Esophagus squamous epithelium (tissue), 5 donors: ENCODE measurements around the gene KDM3B. TPM values are rescaled to one million over a fixed set of nuclear protein-coding genes. Genes with fewer than 3 reads are reported as not detected.

Experiments
- DNase-seq: peaks from one replicate; lab custom pipeline; 2025; lab: John Stamatoyannopoulos, UW
- H3K27ac ChIP-seq, 4 donors: fragments of 200-600 bp; sonication (generic); one replicate each; pipeline ENCODE4 v1.5.1; 2016 to 2019; ENCODE audit warnings: mild to moderate bottlenecking in 1 of 4
- H3K27me3 ChIP-seq, 4 donors: fragments of 200-600 bp; sonication (generic); 1 replicate in 3 of 4; 2 replicates in 1 of 4; pipeline versions ENCODE4 v1.5.1 to v1.6.0; 2017 to 2021; ENCODE audit warnings: antibody characterized with exemption in 1 of 4
- H3K36me3 ChIP-seq, 3 donors: fragments of 200-600 bp; sonication (generic); one replicate each; pipeline ENCODE4 v1.5.1; 2016 to 2019
- H3K4me1 ChIP-seq, 3 donors: fragments of 200-600 bp; sonication (generic); one replicate each; pipeline ENCODE4 v1.5.1; 2017 to 2019
- H3K4me3 ChIP-seq, 4 donors: fragments of 200-600 bp; sonication (generic); 1 replicate in 3 of 4; 2 replicates in 1 of 4; pipeline ENCODE4 v1.5.1; 2016 to 2019; ENCODE audit warnings: mild to moderate bottlenecking in 2 of 4, moderate library complexity in 1 of 4
- H3K9me3 ChIP-seq, 3 donors: fragments of 200-600 bp; sonication (generic); one replicate each; pipeline ENCODE4 v1.5.1; 2016 to 2019
- CTCF ChIP-seq, 6 experiments: fragments of 450-650 bp in 4 of 6; fragments of 200-600 bp in 2 of 6; sonication (generic) in 2 of 6; IDR thresholded peaks; one replicate each; pipeline ENCODE4 v1.5.1; 2016 to 2019; ENCODE audit warnings: antibody characterized with exemption in 6 of 6, mild to moderate bottlenecking in 4 of 6, moderate library complexity in 4 of 6
- POLR2A ChIP-seq, 4 donors: fragments of 450-650 bp; IDR thresholded peaks; one replicate each; pipeline ENCODE4 v1.6.1; 2017; ENCODE audit warnings: antibody characterized with exemption in 4 of 4, mild to moderate bottlenecking in 4 of 4, moderate library complexity in 3 of 4
- WGBS, 2 donors: methylation state at CpG; one replicate each; pipeline ENCODE4 v1.1.5; 2018; 5-methylcytosine and 5-hydroxymethylcytosine counted together
- intact Hi-C: fragments of 100-400 bp; cut with DNase I; formaldehyde crosslinking; loops from one replicate; pipeline ENCODE4 v1.15.0; 2022
- total RNA-seq, 4 donors: library from RNA; depleted of rRNA; stranded (reverse); fragments of >200 nt; gene quantifications; one replicate each; pipeline ENCODE4 v1.1.0, GENCODE V29; 2016
- donor health status: DM: yes; HTN: yes; CAD: no.

The KDM3B gene
- total RNA-seq, 4 donors from 2014 or later = 34.5 to 53.8 (median 36.2) TPM

GRCh38 chr5:138439477-138440158 is 87.1 kb downstream of the KDM3B start:
- 0 to 39% methylated on average over 1 to 14 of the region's 20 CpGs for WGBS, 2 donors
- Histone ChIP-seq H3K27ac (peak overlapping the region in 3 of 4 donors; percentile 6 to 53 (median 52)), H3K4me1 (peaks cover 9 to 22% (median 14%) of the 10 kb centered on the region in 3 donors), H3K36me3 (peaks cover 0 to 28% (median 15%) of the 10 kb centered on the region in 3 donors), H3K9me3 (no peaks in the 10 kb centered on the region), H3K4me3 (peak overlapping the region; percentile 27 to 67 (median 45)), H3K27me3 (no peaks in the 10 kb centered on the region)
- DNase-seq = no peak
- intact Hi-C loops = no loop called here
- TF ChIP-seq POLR2A (IDR thresholded peaks at IDR 0.05) (no peak), CTCF (IDR thresholded peaks at IDR 0.05) (no peak)

DNA sequence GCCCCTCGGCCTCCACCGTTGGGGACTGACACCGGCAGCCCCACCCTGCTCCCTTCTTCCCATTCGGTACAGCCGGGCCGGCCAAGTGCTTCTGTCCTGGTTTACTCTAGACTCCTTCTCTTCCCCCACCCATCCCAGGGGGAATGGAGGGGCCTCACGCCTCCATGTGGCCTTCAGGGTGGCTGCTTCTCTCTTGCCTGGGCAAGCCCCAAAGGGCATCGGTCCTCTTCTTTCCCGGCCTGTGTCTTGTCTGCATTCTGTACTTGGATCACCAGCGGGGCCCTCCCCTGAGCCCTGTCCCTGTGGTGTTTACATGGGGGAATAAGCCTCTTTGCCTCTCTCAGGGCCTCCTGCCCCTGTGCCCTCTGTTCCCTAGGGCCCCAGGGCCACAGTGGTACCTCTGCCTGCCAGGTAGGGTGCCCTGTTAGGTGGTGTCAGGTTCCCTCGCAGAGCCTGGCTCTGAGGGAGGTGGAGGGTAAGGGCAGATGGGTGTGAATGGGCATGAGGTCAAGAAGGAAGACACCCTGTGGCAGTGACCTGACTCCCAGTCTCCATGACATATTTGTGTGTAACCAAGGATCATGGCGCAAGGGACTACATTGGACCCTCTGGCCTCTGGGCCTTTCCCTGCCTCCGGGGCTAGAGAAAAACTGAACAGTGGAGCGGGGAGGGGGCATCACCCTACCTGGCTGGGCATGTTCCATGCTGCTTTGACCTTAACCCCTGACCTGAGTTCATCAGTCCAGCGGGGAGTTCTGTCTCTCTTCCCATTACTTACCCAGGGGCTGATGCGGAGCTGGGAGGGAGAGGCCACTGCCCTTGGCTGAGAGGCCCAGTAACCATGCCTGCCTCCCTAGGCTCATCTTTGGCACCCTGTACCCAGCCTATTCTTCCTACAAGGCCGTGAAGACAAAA is 87.9 kb downstream of the KDM3B start:
- WGBS, 2 donors = 55 to 80% methylated on average over 7 to 12 of the region's 17 CpGs

DNA sequence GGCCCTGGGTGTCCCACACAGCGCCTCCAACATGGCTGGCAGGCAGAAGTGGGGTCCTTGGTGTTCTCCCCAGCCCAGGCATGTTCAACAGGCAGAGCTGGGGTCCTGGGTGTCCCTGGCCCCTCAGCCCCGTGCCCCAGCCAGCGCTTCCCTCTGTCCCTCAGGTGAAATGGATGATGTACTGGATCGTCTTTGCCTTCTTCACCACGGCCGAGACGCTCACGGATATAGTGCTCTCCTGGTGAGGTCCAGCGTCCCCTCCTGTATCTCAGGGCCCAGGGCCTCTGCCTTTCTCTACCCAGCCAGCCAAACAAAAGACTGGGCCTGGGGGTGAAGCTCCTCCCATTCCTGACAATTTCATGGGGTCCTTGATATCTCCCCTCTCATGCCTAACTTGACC is 88.7 kb downstream of the KDM3B start:
- intact Hi-C loops = no loop called here
- H3K4me1 ChIP-seq = peaks cover 9 to 22% (median 14%) of the 10 kb centered on the region in 3 donors
- H3K4me3 ChIP-seq = no peak overlapping the region
- no peak for DNase-seq
- WGBS, 2 donors = 95% methylated on average over 8 of the region's 9 CpGs; no CpG with 5 or more reads in 1 of the 2 donors
- H3K27me3 ChIP-seq = no peaks in the 10 kb centered on the region
- H3K9me3 ChIP-seq = no peaks in the 10 kb centered on the region
- H3K27ac ChIP-seq = no peak overlapping the region
- peaks cover 0 to 12% (median 0%) of the 10 kb centered on the region in 3 donors for H3K36me3 ChIP-seq
- TF ChIP-seq CTCF (IDR thresholded peaks at IDR 0.05) = no peak
- TF ChIP-seq POLR2A (IDR thresholded peaks at IDR 0.05) = no peak

More for the DNA sequence above, 87.9 kb downstream of the KDM3B start:
- TF ChIP-seq CTCF (IDR thresholded peaks at IDR 0.05) (no peak), POLR2A (IDR thresholded peaks at IDR 0.05) (no peak)
- Histone ChIP-seq H3K4me3 (peak overlapping the region in 1 of 4 donors; percentile 67), H3K27me3 (no peaks in the 10 kb centered on the region), H3K27ac (peak overlapping the region in 2 of 4 donors; percentile 52 to 53), H3K4me1 (peaks cover 9 to 22% (median 14%) of the 10 kb centered on the region in 3 donors), H3K9me3 (no peaks in the 10 kb centered on the region), H3K36me3 (peaks cover 0 to 20% (median 7%) of the 10 kb centered on the region in 3 donors)
- intact Hi-C loops = no loop called here
- DNase-seq = no peak

GRCh38 chr5:138444078-138444773 is 91.7 kb downstream of the KDM3B start:
- DNase-seq = no peak
- no peaks in the 10 kb centered on the region for H3K27me3 ChIP-seq
- H3K4me1 ChIP-seq = peaks cover 3 to 11% (median 8%) of the 10 kb centered on the region in 3 donors
- H3K36me3 ChIP-seq = no peaks in the 10 kb centered on the region
- intact Hi-C loops = no loop called here
- TF ChIP-seq CTCF (IDR thresholded peaks at IDR 0.05) (no peak), POLR2A (IDR thresholded peaks at IDR 0.05) (no peak)
- H3K9me3 ChIP-seq = no peaks in the 10 kb centered on the region
- 80 to 96% methylated on average over 2 to 9 of the region's 13 CpGs for WGBS, 2 donors
- H3K27ac ChIP-seq = no peak overlapping the region
- no peak overlapping the region for H3K4me3 ChIP-seq
